ENCODE results near the gene DRG2.

GRCh38 chr17:18107061-18107790 lies 19.5 kb downstream of the DRG2 start:
- TF ChIP-seq MAX (IDR thresholded peaks at IDR 0.05): no peak
- TF ChIP-seq NFIC (IDR thresholded peaks at IDR 0.05): no peak
- TF ChIP-seq EGR1 (IDR thresholded peaks at IDR 0.05): no peak
- no peak for TF ChIP-seq YY1 (IDR thresholded peaks at IDR 0.05; ENCODE audit: low read depth)
- no peak for TF ChIP-seq REST (IDR thresholded peaks at IDR 0.05; ENCODE audit: low read depth)
- TF ChIP-seq EP300 (IDR thresholded peaks at IDR 0.05; ENCODE audit: borderline replicate concordance): no peak
- TF ChIP-seq CEBPB (IDR thresholded peaks at IDR 0.05): no peak
- TF ChIP-seq FOXM1 (IDR thresholded peaks at IDR 0.05; ENCODE audit: borderline replicate concordance, low read depth): no peak
- no peak for TF ChIP-seq TEAD4 (IDR thresholded peaks at IDR 0.05)
- TF ChIP-seq RAD21 (IDR thresholded peaks at IDR 0.05; ENCODE audit: low read depth): no peak
- TF ChIP-seq CREB1 (IDR thresholded peaks at IDR 0.05; ENCODE audit: low read depth): no peak
- TF ChIP-seq TAF1 (IDR thresholded peaks at IDR 0.05; ENCODE audit: low read depth): no peak
- no peak for TF ChIP-seq ZBTB7A (IDR thresholded peaks at IDR 0.05; ENCODE audit: low read depth)
